Muscle layer of duodenum (tissue), 2 donors: ENCODE results near the gene SLK.

Experiments
- H3K27ac ChIP-seq: one replicate; pipeline ENCODE4 v1.7.0; 2013; ENCODE audit warnings: mild to moderate bottlenecking, low read length
- H3K27me3 ChIP-seq: one replicate; pipeline ENCODE4 v1.7.0; 2013; ENCODE audit warnings: low read depth, mild to moderate bottlenecking, control low read depth, low read length
- H3K36me3 ChIP-seq, 2 donors: one replicate each; pipeline ENCODE4 v1.7.0; 2013; ENCODE audit warnings: low read length in 2 of 2, control low read depth in 1 of 2, mild to moderate bottlenecking in 1 of 2; ENCODE audit not compliant: insufficient read depth in 2 of 2, control insufficient read depth in 1 of 2
- H3K4me1 ChIP-seq, 2 donors: one replicate each; pipeline ENCODE4 v1.7.0; 2013; ENCODE audit warnings: low read length in 2 of 2, mild to moderate bottlenecking in 2 of 2, control low read depth in 1 of 2, moderate library complexity in 1 of 2; ENCODE audit not compliant: insufficient read depth in 2 of 2, control insufficient read depth in 1 of 2
- H3K4me3 ChIP-seq, 2 donors: one replicate each; pipeline ENCODE4 v1.7.0; 2013; ENCODE audit warnings: low read length in 2 of 2, low read depth in 1 of 2, mild to moderate bottlenecking in 1 of 2
- H3K9me3 ChIP-seq, 2 donors: one replicate each; pipeline ENCODE4 v1.7.0; 2013; ENCODE audit warnings: low read length in 2 of 2, control low read depth in 1 of 2, mild to moderate bottlenecking in 1 of 2; ENCODE audit not compliant: control insufficient read depth in 1 of 2
- donor health status: healthy.

The SLK gene

GRCh38 chr10:103966671-103967447, at the start of gene SLK:
Gene SLK, plus strand, starts transcription at chr10:103967140. Its CDS starts 606 bp downstream, at chr10:103967746.
- Histone ChIP-seq H3K27me3 (no peaks in the 10 kb centered on the region), H3K4me1 (peaks cover 6 to 10% of the 10 kb centered on the region in 2 donors), H3K27ac (peak within 1 kb of the TSS; percentile 90), H3K36me3 (no peaks in the 10 kb centered on the region), H3K4me3 (peak within 1 kb of the TSS; percentile 93 to 99), H3K9me3 (no peaks in the 10 kb centered on the region)

GRCh38 chr10:103917302-103918052, 49.5 kb upstream of the SLK start:
- Histone ChIP-seq H3K4me3 (peak overlapping the region; percentile 79 to 97), H3K27ac (peak overlapping the region; percentile 99), H3K27me3 (no peaks in the 10 kb centered on the region), H3K36me3 (no peaks in the 10 kb centered on the region), H3K4me1 (peaks cover 18 to 20% of the 10 kb centered on the region in 2 donors), H3K9me3 (no peaks in the 10 kb centered on the region)

- H3K9me3 ChIP-seq = no peaks in the 10 kb centered on the region
- no peaks in the 10 kb centered on the region for H3K27me3 ChIP-seq
- H3K4me1 ChIP-seq = peaks cover 18 to 20% of the 10 kb centered on the region in 2 donors
- H3K27ac ChIP-seq = peak within 1 kb of the TSS; percentile 99
- H3K4me3 ChIP-seq = peak within 1 kb of the TSS; percentile 79 to 97
- no peaks in the 10 kb centered on the region for H3K36me3 ChIP-seq
Observed at GRCh38 chr10:103918053-103918846, 48.7 kb upstream of the SLK start, which contains the start of gene STN1. Gene STN1, minus strand, starts transcription at chr10:103918184. Its CDS starts 590 bp downstream, at chr10:103917594.

- H3K36me3 ChIP-seq = no peaks in the 10 kb centered on the region
- no peaks in the 10 kb centered on the region for H3K27me3 ChIP-seq
- no peak overlapping the region for H3K4me3 ChIP-seq
- peaks cover 18 to 20% of the 10 kb centered on the region in 2 donors for H3K4me1 ChIP-seq
- no peaks in the 10 kb centered on the region for H3K9me3 ChIP-seq
- H3K27ac ChIP-seq = no peak overlapping the region
Observed at GRCh38 chr10:103919648-103920025, 47.3 kb upstream of the SLK start.

GRCh38 chr10:103921248-103921647, 45.7 kb upstream of the SLK start:
- Histone ChIP-seq H3K36me3 (no peaks in the 10 kb centered on the region), H3K27ac (no peak overlapping the region), H3K9me3 (no peaks in the 10 kb centered on the region)

GRCh38 chr10:103921750-103922195, 45.2 kb upstream of the SLK start:
- no peak overlapping the region for H3K4me3 ChIP-seq

More at GRCh38 chr10:103921248-103921647, 45.7 kb upstream of the SLK start:
- Histone ChIP-seq H3K4me1 (peaks cover 11 to 15% of the 10 kb centered on the region in 2 donors), H3K4me3 (no peak overlapping the region), H3K27me3 (no peaks in the 10 kb centered on the region)

GRCh38 chr10:103922659-103923058, 44.3 kb upstream of the SLK start:
- Histone ChIP-seq H3K27me3 (no peaks in the 10 kb centered on the region), H3K27ac (no peak overlapping the region), H3K4me1 (peaks cover 0 to 4% of the 10 kb centered on the region in 2 donors), H3K9me3 (no peaks in the 10 kb centered on the region), H3K4me3 (no peak overlapping the region), H3K36me3 (no peaks in the 10 kb centered on the region)

More at GRCh38 chr10:103921750-103922195, 45.2 kb upstream of the SLK start:
- H3K27me3 ChIP-seq = no peaks in the 10 kb centered on the region
- no peaks in the 10 kb centered on the region for H3K36me3 ChIP-seq
- H3K27ac ChIP-seq = no peak overlapping the region
- H3K4me1 ChIP-seq = peaks cover 7 to 11% of the 10 kb centered on the region in 2 donors
- H3K9me3 ChIP-seq = no peaks in the 10 kb centered on the region

- Histone ChIP-seq H3K4me1 (peaks cover 0 to 4% of the 10 kb centered on the region in 2 donors), H3K27me3 (no peaks in the 10 kb centered on the region), H3K4me3 (no peak overlapping the region), H3K36me3 (no peaks in the 10 kb centered on the region), H3K27ac (no peak overlapping the region), H3K9me3 (no peaks in the 10 kb centered on the region)
Observed at GRCh38 chr10:103923502-103923901, 43.4 kb upstream of the SLK start.

- no peaks in the 10 kb centered on the region for H3K4me1 ChIP-seq
- no peak overlapping the region for H3K27ac ChIP-seq
- no peaks in the 10 kb centered on the region for H3K27me3 ChIP-seq
- no peaks in the 10 kb centered on the region for H3K9me3 ChIP-seq
- H3K4me3 ChIP-seq = no peak overlapping the region
- H3K36me3 ChIP-seq = no peaks in the 10 kb centered on the region
Observed at GRCh38 chr10:103925591-103925990, 41.3 kb upstream of the SLK start.

GRCh38 chr10:103926722-103927319, 40.1 kb upstream of the SLK start:
- Histone ChIP-seq H3K4me3 (no peak overlapping the region), H3K9me3 (no peaks in the 10 kb centered on the region), H3K27ac (no peak overlapping the region), H3K4me1 (no peaks in the 10 kb centered on the region), H3K27me3 (no peaks in the 10 kb centered on the region), H3K36me3 (no peaks in the 10 kb centered on the region)
